Body of pancreas (tissue), 4 donors: Measurements from ENCODE around the gene YEATS2.
"Not testable (repeated sequence)": the region's sequence is repeated elsewhere in the genome, so short reads cannot be mapped to it uniquely, and the experiment has no call there.

ENCODE experiments used
- CTCF ChIP-seq, 7 experiments: fragments of 450-650 bp in 4 of 7; fragments of 200-600 bp in 3 of 7; sonication (generic) in 3 of 7; IDR thresholded peaks; one replicate each; pipeline ENCODE4 v1.5.1; 2016 to 2019; ENCODE audit warnings: antibody characterized with exemption in 7 of 7
- POLR2A ChIP-seq, 3 donors: fragments of 450-650 bp; IDR thresholded peaks; one replicate each; pipeline ENCODE4 v1.6.1; 2016; ENCODE audit warnings: antibody characterized with exemption in 3 of 3, mild to moderate bottlenecking in 2 of 3

GRCh38 chr3:183784503-183784902 is 86.9 kb downstream of the YEATS2 start:
- TF ChIP-seq CTCF, POLR2A (IDR thresholded peaks at IDR 0.05): not testable (repeated sequence)
